Esophagus mucosa (tissue), 1 donor: ENCODE measurements around the gene FCHO2. TPM values are rescaled to one million over a fixed set of nuclear protein-coding genes. Genes with fewer than 3 reads are reported as not detected.
A peak's percentile ranks its signal among the peaks of the same experiment; 100 is the strongest.
"Not testable (repeated sequence)": the region's sequence is repeated elsewhere in the genome, so short reads cannot be mapped to it uniquely, and the experiment has no call there.

Source experiments
- ATAC-seq: fragments of 200-7000 bp; cut with Tn5 transposase; one replicate; pipeline ENCODE4 v1.9.1; 2020
- total RNA-seq: library from RNA; stranded (reverse); gene quantifications from one replicate; pipeline ENCODE4 v1.2.4, GENCODE V29; 2023
- donor health status: DM: yes; HTN: yes; CAD: no.

Gene FCHO2, protein sequence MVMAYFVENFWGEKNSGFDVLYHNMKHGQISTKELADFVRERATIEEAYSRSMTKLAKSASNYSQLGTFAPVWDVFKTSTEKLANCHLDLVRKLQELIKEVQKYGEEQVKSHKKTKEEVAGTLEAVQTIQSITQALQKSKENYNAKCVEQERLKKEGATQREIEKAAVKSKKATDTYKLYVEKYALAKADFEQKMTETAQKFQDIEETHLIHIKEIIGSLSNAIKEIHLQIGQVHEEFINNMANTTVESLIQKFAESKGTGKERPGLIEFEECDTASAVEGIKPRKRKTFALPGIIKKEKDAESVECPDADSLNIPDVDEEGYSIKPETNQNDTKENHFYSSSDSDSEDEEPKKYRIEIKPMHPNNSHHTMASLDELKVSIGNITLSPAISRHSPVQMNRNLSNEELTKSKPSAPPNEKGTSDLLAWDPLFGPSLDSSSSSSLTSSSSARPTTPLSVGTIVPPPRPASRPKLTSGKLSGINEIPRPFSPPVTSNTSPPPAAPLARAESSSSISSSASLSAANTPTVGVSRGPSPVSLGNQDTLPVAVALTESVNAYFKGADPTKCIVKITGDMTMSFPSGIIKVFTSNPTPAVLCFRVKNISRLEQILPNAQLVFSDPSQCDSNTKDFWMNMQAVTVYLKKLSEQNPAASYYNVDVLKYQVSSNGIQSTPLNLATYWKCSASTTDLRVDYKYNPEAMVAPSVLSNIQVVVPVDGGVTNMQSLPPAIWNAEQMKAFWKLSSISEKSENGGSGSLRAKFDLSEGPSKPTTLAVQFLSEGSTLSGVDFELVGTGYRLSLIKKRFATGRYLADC
- 47.4 TPM for total RNA-seq

DNA sequence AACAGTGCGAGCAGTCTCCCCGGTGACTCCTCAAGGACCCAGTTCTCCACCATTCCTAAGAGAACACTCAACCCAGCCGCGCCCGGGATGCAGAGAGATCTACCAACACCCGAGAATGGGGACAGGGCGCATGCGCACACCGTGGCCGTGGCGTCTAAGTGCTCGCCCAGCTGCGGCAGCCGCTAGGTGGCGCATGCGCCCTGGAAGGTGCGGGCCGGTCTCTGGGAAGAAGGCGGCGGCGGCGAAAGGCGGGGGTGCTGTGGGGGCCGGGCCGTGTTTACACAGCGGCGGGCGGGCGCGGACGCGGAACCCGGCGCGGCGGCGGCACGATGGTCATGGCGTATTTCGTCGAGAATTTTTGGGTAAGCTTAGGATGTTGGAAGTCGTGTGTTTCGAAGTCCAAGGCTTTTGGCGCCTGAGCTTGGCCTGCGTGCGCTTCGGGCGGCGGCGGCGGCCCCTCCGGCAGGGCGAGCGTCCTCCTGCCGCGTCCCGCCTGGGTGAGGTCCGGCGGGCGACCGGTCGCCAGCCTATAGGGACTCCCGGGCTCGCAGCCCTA, at the start of gene FCHO2:
FCHO2 (plus strand) TSS at position 274 of the 556 bp plus-strand sequence; CDS start at position 330, 56 bp downstream.
- peak; percentile 94 for ATAC-seq

DNA sequence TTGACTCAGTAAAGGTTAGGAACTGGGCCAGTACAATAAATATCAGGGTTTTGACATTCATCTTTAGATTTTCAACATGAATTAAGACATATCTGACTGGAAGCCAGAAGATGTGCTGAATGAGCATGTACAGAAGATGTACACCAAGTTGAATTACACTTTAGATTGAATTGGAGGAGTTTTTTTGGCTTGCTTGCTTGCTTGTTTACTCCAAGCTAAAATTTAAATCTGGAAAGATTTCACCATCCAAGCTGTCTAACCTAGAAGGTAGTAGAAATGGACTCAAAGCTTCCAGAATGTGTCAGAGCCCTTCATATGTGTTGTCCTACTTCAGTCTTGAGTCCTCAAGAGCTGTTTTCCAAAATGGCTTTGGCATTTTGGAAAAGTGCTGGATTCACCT, 49.0 kb upstream of the FCHO2 start:
- no peak for ATAC-seq

DNA sequence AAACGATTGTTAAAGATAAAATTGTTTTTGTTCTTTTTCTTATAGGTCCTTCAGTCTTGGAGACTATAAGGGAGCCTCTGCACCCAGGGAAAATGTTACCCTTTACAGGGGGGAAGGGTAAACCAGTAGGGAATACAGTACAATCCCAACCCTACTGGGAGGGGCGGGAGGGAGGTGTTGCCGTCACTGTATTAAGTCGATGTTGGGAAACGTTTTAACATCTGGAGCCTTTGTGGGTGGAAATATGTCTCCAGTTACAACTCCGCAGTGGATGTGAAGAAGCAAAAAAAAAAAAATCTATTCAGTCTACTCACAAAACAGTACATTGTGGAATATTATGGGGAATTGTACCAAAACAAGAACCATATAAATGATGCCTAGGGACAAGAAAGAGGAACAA, 47.2 kb upstream of the FCHO2 start:
- ATAC-seq = no peak

DNA sequence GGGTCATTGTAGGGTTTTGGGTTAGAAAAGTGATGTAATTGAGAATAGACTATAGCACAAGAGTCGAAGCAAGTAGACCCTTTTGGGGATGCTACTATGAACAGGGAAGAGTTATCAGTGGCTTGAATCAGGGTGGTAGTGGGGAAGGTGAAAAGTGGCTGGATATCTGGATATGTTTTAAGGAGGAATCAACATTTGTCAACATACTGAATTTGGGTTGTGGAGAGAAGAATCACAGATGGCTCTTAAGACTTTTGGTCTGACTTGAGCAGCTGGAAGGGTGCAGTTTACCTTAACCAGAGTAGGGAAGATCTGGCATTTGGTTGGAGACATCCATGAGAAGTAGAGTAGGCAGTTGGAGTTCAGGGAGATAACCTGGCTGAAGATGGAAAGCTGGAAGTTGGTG, 38.5 kb upstream of the FCHO2 start:
- no peak for ATAC-seq

DNA sequence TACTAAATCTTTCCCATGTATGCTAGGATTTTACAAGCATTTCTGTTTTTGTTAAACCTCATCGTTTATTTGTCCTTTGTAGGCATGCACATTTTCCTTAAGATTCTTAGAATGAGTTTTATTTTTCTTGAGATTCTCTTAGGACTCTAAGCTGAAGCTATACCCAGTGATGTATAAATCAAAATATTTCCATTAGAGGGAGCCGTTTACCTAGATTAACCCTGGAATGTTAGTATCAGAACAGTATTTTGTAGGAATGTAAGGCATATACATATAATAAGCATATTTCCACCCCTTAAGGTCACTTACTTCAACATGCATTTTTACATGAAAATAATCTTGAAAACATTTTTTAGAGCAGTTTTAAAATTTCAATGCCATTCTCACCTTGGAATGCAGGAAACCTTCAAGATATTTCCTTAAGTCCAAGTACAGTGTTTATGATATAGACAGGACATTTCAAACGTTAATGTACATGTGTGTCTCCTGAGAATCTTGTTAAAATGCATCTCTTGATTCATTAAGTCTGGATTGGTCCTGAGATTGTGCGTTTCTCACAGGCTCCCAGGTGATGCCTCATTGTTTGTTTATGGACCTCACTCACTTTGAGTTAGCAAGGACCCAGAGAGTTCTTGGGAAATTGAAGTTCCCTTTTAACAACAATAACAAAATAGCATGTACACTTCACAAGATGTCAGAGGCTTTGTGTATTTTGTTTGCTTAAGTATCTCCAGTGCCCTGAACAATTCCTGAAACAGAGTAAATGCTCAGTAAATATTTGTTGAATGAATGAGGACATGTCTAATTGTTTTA, 34.9 kb upstream of the FCHO2 start:
- peak; percentile 60 for ATAC-seq

DNA sequence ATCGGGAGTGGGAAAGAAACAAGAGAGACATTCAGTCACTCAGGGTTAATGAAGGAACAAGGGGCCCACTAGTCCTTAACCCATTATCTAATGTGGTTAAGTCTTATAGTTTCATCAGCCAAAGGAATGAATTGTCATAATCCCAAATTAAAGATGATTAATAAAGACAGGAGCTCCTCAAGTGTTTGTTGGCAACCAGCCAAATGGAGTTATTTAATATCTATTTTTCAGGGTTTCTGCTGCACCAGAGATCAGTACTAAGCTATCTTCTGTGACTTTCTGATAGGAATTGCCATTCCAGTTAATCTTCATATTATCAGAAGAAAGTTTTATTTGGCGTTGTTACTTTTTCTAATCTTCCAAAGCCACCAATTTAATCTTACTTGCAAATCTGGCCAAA, 34.0 kb upstream of the FCHO2 start:
- ATAC-seq = no peak

DNA sequence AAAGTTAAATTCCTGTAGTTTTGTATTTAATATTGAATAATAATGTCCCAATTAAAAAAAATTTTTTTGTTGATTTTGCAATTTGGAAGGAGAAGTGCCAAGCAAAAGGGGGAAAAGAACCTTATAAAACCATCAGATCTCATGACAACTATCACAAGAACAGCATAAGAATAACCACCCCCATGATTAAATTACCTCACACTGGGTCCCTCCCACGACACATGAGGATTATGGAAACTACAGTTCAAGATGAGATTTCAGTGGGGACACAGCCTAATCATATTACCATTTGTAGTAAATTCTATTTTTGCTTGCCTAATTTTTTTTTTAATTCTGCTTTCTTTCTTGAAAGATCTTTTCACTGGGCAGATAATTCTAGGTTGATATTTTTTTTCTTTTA, 33.4 kb upstream of the FCHO2 start:
- no peak for ATAC-seq

DNA sequence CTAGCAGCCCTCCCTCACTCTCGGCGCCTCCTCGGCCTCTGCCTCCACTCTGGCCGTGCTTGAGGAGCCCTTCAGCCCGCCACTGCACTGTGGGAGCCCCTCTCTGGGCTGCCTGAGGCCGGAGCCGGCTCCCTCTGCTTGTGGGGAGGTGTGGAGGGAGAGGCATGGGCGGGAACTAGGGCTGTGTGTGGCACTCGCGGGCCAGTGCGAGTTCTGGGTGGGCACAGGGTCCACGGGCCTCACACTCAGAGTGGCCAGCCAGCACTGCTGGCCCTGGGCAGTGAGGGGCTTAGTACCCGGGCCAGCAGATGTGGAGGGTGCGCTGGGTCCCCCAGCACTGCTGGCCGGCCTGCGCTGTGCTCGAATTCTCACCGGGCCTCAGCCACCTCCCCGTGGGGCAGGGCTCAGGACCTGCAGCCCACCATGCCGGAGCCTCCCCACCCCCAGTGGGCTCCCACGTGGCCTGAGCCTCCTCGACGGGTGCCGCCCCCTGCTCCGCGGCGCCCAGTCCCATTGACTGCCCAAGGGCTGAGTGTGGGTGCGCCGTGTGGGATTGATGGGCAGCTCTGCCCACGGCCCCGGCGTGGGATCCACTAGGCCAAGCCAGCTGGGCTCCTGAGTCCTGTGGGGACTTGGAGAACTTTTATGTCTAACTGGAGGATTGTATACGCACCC, 30.4 kb upstream of the FCHO2 start:
- peak; percentile 23 for ATAC-seq

DNA sequence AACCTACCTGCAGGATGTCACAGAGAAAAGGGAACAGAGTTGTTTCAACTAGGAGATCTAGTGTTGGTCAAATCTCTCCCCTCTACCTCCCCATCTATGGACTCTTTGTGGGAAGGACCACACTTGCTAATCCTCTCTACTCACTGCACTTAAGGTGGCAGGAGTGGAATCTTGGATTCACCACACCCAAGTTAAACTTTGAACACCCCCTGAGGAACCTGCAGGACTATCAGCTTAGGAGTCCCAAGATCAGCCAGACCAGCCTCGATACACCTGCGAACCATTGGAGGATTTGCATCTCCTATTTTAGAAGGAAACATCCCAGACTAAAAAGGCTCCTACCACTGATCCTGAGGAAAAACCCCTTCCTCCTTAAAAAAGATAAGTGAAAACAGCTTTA, 23.2 kb upstream of the FCHO2 start:
- not testable (repeated sequence) for ATAC-seq

DNA sequence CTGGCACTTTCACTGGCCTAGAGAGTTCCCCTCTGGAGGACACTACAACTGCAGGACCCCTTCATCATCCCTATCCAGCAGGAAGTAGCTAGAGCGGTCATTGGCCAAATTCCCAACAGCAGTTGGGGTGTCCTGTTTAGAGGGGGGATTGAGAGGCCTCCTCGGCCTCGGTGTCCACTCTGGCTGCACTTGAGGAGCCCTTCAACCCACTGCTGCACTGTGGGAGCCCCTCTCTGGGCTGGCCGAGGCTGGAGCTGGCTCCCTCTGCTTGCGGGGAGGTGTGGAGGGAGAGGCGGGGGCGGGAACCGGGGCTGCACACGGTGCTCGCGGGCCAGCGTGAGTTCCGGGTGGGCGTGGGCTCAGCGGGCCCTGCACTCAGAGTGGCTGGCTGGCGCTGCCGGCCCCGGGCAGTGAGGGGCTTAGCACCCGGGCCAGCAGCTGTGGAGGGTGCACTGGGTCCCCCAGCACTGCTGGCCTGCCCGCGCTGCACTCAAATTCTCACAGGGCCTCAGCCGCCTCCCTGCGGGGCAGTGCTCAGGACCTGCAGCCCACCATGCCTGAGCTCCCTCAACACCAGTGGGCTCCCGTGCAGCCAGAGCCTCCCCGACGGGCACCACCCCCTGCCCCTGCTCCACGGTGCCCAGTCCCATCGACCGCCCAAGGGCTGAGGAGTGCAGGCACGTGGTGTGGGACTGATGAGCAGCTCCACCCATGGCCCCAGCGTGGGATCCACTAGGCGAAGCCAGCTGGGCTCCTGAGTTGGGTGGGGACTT, 20.7 kb upstream of the FCHO2 start:
- ATAC-seq = not testable (repeated sequence)

DNA sequence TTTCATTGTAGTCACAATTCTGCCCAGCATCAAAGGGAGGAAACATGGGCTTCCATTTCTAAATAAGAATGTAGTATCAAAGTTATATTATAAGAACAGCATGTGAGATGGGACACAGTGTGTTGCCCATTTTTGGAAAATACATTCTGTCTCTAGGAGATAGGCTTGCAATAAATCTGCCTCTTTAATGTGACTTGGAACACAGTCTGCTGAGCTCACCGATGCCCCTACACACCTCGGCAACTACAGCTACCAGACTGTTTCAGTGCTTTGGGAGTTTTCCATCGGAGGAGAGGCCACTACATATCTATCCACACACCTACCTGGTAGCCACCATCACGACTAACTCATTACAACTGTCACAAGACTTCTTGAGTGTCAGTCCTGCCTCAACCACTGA, 18.9 kb upstream of the FCHO2 start:
- ATAC-seq = no peak

DNA sequence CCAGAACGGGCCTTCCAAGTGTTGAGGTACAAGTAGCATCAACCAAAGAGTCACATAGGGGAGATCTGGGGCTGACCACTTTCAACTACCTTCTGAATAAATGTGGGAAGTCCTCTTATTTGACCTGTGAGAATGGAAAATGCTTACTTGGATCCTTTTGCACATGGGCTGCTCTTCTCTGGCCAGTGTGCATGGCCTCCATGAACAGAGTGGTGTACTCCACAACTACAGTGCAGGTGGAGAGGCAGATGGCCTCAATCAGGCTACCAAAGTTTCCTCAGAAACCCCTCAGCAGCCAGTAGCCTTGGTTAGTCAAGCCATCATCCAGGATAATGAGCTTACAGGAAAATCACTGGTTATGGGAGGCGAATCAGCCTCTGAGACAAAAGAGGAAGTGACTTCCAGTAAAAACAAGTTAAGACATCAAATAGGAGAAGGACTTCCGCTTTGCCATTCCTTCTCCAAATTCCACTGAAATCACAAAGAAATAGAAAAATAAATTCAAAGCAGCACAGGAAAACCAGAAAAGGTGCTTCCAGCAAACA, 18.3 kb upstream of the FCHO2 start:
- ATAC-seq = no peak

DNA sequence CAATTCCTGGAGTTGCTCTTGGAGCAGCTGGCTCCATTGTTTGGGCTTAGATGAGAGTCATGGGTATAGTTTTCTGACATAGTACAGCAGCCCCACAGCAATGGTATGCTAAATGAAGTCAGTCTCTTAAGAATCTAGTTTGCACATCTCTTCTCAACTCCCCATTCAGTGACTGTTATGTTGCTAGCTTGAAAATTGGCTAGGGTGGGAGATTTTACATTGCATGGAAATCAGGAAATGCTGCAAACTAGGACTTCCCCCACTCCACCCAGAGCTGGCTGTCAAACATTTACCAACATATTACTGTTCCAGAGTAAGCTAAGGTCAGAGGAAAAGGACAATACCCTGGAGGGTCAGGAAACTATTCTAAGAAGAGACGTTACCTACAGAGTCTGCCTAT, 17.6 kb upstream of the FCHO2 start:
- peak; percentile 48 for ATAC-seq

DNA sequence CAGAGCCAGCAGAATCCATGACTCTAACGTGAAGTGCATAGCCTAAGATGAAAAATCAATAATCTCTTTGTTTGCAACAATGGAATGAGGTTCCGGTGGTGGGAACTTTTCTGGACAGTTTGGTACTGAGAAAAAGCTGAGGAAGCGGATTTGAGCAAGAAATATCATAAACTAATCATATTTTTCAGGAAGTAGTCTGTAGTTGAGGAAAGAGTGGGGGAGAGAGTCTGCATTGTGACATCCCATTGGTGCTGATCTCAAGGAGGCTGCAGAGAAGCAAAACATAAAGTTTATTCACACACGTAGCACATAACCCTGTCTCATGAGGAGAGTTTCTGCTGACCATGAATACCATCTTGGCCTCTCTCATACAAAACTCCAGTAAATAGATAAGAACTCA, 15.8 kb upstream of the FCHO2 start:
- no peak for ATAC-seq

DNA sequence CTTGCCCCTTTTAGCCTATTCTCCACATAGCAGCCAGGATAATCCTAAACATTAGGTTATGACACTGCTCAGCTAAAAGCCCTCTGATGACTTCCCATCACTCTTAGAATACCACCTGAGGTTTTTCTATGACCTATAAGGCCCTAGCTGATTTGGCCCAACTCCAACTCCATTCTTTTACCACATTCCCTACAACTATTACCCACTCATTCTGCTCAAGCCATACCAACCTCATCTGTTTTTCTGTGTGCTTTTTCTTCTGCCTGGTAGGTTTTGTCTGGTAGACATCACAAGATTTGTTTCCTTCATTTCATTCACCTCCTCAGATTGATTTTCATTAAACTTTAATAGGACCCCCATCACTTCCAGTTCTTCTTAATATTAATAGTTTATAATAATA, 12.5 kb upstream of the FCHO2 start:
- ATAC-seq = no peak

DNA sequence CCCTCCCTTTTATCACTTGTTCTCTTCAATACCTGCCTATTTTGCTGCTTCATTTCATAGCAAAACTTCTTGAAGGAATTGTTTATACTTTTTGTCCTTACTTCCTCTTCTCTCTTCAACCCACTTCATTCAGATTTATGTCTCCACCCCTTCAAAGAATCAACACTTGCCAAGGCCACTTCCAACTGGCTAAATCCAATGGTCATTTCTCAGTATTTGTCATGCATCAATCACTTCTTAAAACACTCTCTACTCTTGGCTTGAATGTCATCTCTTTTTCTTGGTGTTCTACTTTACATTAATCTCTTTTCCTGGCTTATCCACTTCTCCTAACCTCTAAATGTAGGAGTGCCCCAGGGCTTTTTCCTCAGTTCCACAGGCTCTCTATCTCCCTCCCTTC, 8.3 kb upstream of the FCHO2 start:
- no peak for ATAC-seq

DNA sequence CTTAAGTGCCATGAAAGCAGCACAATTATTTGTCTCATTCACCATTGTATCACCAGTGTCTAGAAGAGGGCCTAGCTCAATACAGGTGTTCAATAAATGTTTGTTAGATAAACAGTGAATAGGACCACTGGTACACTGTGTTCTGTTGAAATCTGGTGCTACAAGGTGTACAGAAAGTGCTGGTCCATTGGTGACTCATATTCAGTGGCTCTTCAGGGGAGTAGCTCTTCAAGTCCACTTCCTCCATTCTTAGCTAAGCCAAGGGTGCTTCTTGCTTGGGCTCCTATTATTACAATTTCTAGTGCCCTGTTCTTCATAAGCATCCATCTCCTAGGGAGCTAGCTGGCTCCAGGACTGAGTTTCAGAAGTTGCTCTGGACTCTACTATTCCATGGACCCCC, 6.4 kb upstream of the FCHO2 start:
- ATAC-seq = peak; percentile 68

DNA sequence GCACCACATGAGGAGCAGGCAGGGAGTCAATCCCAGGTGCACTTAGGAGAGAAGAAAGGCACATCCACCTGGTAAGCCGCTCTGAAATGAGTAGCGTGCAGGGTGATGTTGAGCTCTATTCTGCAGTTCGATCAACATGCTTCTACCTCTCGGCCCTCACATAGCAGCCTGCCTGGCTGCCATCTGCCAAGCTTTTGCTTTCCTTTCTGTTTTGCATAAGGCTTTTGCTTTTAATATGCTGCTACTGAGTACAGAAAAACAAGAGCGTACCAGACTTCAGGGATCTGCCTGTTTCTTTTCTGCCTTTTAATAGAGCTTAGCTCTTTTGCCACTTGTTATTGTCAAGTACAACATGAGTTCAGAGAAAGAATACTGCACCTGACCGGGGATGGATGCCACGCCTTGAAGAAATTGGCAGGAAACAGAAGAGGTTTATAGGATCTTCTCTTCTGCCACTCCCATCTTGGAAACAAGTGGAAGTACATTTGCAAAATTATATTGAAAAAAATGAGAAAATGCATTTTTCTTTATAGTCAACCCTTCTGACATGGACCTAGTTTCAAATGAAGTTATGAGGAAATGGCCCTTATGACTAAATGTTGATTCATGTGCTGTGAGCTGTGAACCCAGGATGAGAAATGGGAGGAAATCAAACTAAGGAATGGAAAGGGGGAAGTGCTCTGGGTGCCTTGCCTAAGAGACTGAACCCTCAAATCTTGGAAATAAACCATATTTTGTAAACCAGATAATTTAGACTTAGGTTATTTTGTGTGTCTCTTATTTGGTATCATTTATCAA, 4.0 kb upstream of the FCHO2 start:
- ATAC-seq = peak; percentile 39

DNA sequence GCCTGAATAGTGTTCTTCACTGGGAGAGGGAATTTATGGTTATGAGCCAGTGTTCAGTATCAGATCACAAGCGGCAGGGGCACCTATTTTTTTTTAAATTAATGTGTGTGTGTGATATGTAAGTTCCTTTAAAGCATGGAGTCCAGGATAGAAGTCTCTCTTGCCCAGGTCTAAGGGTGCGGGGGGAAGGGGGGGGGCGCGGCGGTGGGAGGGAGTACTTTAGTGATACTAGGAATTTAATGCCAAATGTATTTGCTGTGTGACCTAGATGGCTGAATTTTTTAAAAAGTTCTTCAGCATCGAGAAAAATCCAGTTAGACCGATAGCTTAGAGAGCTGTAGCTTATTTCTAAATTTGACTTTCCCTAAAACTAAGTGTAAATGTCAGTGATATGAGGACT, 1.5 kb upstream of the FCHO2 start:
- no peak for ATAC-seq

DNA sequence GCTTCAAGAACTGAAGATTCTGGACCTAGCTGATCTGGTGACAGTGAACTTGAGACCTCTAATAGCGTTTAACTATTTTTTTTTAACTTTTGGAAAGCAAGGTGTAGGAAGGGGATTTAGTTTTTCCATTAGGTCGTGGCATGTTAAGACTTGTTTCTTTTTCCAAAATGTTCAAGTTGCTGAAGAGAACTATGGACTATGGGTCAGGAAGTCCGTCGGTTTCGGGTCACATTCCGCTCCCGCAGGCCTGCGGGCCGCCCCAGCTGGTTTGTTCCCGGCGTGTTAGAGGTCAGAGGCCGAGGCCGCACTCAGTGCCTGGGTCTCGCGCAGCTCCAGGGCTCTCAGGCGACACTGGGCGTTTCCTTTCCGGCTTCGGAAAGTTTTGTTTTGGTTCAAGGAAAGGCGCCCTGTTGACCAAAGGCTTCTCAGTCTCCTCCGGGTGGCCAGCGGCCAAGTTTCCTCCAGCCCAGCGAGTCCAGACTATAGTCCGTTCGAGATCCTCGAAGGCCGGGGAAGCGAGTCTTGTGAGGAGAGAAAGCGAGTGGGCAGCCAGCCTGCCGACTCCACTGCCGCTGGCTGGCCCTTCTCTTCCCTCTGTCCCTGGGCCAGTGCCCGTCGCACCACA, 586 bp upstream of the FCHO2 start:
- peak; percentile 52 for ATAC-seq
